Liver (tissue), 3 donors: ENCODE results near the gene ATP1B1.

Experiments used
- FOXA1 ChIP-seq: IDR thresholded peaks from 2 replicates; pipeline ENCODE4 v1.6.1; 2016; ENCODE audit warnings: antibody characterized with exemption
- GABPA ChIP-seq, 2 donors: IDR thresholded peaks in 1 of 2; conservative IDR thresholded peaks in 1 of 2; 2 replicates each; pipeline ENCODE4 v1.6.1; 2016; ENCODE audit warnings: antibody characterized with exemption in 2 of 2, mild to moderate bottlenecking in 1 of 2, moderate library complexity in 1 of 2
- HNF4G ChIP-seq: IDR thresholded peaks from 2 replicates; pipeline ENCODE4 v1.6.1; 2016; ENCODE audit warnings: antibody characterized with exemption
- JUND ChIP-seq, 2 donors: IDR thresholded peaks; 2 replicates each; pipeline ENCODE4 v1.6.1; 2016; ENCODE audit warnings: antibody characterized with exemption in 2 of 2
- RAD21 ChIP-seq, 2 donors: IDR thresholded peaks; 2 replicates each; pipeline ENCODE4 v1.6.1; 2016; ENCODE audit warnings: antibody characterized with exemption in 2 of 2, mild to moderate bottlenecking in 2 of 2
- RXRA ChIP-seq, 2 donors: IDR thresholded peaks; 2 replicates each; pipeline ENCODE4 v1.6.1; 2017 to 2018; ENCODE audit warnings: antibody characterized with exemption in 2 of 2, mild to moderate bottlenecking in 1 of 2
- SP1 ChIP-seq: IDR thresholded peaks from 2 replicates; pipeline ENCODE4 v1.6.1; 2018; ENCODE audit warnings: antibody characterized with exemption, mild to moderate bottlenecking
- TAF1 ChIP-seq: conservative IDR thresholded peaks from 2 replicates; pipeline ENCODE4 v1.6.1; 2016; ENCODE audit warnings: antibody characterized with exemption, mild to moderate bottlenecking
- YY1 ChIP-seq: IDR thresholded peaks from 2 replicates; pipeline ENCODE4 v1.6.1; 2016; ENCODE audit warnings: antibody characterized with exemption, mild to moderate bottlenecking
- TF ChIP-seq, protein P1 (sequence below): IDR thresholded peaks from 2 replicates; pipeline ENCODE4 v1.6.1; 2016; ENCODE audit warnings: antibody characterized with exemption
- TF ChIP-seq, protein P2 (sequence below): fragments of 150-350 bp; IDR thresholded peaks from 2 replicates; pipeline ENCODE4 v1.5.1; 2017; ENCODE audit warnings: improper control_type of control experiment, low read depth, low read length; ENCODE audit not compliant: missing input control
- TF ChIP-seq, protein P3 (sequence below): IDR thresholded peaks from 2 replicates; pipeline ENCODE4 v1.6.1; 2016; ENCODE audit warnings: antibody characterized with exemption
- TF ChIP-seq, protein P4 (sequence below): IDR thresholded peaks from 2 replicates; pipeline ENCODE4 v1.6.1; 2016; ENCODE audit warnings: antibody characterized with exemption
- TF ChIP-seq, protein P5 (sequence below): IDR thresholded peaks from 2 replicates; pipeline ENCODE4 v1.6.1; 2016; ENCODE audit warnings: antibody characterized with exemption, mild to moderate bottlenecking
- donor health status: healthy.
- donor health status: healthy.

DNA sequence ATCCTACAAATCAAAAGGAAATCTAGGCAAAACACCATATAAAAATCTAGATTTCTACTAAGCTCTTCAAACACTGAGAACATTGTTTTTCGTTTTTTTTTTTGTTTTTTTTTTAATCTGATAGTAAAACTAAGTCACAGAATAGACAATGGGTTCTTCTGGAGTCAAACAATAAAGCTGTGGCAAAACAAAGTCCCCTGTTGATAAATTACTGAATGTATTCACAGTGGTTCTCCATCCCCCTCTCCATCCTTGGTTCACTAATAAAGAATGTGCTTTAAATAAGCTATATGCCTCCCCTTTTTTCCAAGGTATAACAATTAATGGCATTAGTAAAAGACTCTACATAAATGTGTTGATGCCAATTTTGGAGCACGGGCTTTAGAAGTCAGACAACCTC, 16.7 kb upstream of the ATP1B1 start:
- TF ChIP-seq FOXA1, result no peak
- TF ChIP-seq, protein P1, sequence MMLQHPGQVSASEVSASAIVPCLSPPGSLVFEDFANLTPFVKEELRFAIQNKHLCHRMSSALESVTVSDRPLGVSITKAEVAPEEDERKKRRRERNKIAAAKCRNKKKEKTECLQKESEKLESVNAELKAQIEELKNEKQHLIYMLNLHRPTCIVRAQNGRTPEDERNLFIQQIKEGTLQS, result no peak
- TF ChIP-seq, protein P2, sequence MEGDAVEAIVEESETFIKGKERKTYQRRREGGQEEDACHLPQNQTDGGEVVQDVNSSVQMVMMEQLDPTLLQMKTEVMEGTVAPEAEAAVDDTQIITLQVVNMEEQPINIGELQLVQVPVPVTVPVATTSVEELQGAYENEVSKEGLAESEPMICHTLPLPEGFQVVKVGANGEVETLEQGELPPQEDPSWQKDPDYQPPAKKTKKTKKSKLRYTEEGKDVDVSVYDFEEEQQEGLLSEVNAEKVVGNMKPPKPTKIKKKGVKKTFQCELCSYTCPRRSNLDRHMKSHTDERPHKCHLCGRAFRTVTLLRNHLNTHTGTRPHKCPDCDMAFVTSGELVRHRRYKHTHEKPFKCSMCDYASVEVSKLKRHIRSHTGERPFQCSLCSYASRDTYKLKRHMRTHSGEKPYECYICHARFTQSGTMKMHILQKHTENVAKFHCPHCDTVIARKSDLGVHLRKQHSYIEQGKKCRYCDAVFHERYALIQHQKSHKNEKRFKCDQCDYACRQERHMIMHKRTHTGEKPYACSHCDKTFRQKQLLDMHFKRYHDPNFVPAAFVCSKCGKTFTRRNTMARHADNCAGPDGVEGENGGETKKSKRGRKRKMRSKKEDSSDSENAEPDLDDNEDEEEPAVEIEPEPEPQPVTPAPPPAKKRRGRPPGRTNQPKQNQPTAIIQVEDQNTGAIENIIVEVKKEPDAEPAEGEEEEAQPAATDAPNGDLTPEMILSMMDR, result no peak
- no peak for TF ChIP-seq JUND (IDR thresholded peaks at IDR 0.05)
- no peak for TF ChIP-seq YY1
- TF ChIP-seq TAF1, result no peak
- TF ChIP-seq GABPA (IDR thresholded peaks at IDR 0.05 in 1 of 2, conservative IDR thresholded peaks at IDR 0.05 in 1 of 2), result no peak
- TF ChIP-seq, protein P3, sequence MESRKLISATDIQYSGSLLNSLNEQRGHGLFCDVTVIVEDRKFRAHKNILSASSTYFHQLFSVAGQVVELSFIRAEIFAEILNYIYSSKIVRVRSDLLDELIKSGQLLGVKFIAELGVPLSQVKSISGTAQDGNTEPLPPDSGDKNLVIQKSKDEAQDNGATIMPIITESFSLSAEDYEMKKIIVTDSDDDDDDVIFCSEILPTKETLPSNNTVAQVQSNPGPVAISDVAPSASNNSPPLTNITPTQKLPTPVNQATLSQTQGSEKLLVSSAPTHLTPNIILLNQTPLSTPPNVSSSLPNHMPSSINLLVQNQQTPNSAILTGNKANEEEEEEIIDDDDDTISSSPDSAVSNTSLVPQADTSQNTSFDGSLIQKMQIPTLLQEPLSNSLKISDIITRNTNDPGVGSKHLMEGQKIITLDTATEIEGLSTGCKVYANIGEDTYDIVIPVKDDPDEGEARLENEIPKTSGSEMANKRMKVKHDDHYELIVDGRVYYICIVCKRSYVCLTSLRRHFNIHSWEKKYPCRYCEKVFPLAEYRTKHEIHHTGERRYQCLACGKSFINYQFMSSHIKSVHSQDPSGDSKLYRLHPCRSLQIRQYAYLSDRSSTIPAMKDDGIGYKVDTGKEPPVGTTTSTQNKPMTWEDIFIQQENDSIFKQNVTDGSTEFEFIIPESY, result no peak
- TF ChIP-seq HNF4G, result no peak
- TF ChIP-seq RAD21 (IDR thresholded peaks at IDR 0.05), result no peak
- no peak for TF ChIP-seq SP1
- TF ChIP-seq RXRA (IDR thresholded peaks at IDR 0.05), result no peak
- TF ChIP-seq, protein P4, sequence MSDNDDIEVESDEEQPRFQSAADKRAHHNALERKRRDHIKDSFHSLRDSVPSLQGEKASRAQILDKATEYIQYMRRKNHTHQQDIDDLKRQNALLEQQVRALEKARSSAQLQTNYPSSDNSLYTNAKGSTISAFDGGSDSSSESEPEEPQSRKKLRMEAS, result no peak
- TF ChIP-seq, protein P5, sequence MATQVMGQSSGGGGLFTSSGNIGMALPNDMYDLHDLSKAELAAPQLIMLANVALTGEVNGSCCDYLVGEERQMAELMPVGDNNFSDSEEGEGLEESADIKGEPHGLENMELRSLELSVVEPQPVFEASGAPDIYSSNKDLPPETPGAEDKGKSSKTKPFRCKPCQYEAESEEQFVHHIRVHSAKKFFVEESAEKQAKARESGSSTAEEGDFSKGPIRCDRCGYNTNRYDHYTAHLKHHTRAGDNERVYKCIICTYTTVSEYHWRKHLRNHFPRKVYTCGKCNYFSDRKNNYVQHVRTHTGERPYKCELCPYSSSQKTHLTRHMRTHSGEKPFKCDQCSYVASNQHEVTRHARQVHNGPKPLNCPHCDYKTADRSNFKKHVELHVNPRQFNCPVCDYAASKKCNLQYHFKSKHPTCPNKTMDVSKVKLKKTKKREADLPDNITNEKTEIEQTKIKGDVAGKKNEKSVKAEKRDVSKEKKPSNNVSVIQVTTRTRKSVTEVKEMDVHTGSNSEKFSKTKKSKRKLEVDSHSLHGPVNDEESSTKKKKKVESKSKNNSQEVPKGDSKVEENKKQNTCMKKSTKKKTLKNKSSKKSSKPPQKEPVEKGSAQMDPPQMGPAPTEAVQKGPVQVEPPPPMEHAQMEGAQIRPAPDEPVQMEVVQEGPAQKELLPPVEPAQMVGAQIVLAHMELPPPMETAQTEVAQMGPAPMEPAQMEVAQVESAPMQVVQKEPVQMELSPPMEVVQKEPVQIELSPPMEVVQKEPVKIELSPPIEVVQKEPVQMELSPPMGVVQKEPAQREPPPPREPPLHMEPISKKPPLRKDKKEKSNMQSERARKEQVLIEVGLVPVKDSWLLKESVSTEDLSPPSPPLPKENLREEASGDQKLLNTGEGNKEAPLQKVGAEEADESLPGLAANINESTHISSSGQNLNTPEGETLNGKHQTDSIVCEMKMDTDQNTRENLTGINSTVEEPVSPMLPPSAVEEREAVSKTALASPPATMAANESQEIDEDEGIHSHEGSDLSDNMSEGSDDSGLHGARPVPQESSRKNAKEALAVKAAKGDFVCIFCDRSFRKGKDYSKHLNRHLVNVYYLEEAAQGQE, result no peak
